Epidermal melanocyte (primary cell): ENCODE data around the gene UST.

Experiments used
- DNase-seq: peaks from one replicate; pipeline ENCODE4 v3.0.0; 2011; ENCODE audit warnings: low spot score; ENCODE audit not compliant: insufficient read length

The UST gene

GRCh38 chr6:149056777-149057463, 310.1 kb downstream of the UST start:
- no peak for DNase-seq

GRCh38 chr6:149057464-149057840, 310.6 kb downstream of the UST start:
- DNase-seq: no peak

GRCh38 chr6:149059557-149059956, 312.7 kb downstream of the UST start:
- no peak for DNase-seq

GRCh38 chr6:149060300-149060984, 313.6 kb downstream of the UST start:
- no peak for DNase-seq

GRCh38 chr6:149060985-149061760, 314.3 kb downstream of the UST start:
- no peak for DNase-seq

- no peak for DNase-seq
Measured at GRCh38 chr6:149061930-149062329, 315.1 kb downstream of the UST start.

GRCh38 chr6:149062653-149063348, 316.0 kb downstream of the UST start:
- no peak for DNase-seq

GRCh38 chr6:149063468-149063867, 316.6 kb downstream of the UST start:
- no peak for DNase-seq

- DNase-seq: no peak
Measured at GRCh38 chr6:149064001-149064659, 317.3 kb downstream of the UST start.

- DNase-seq: no peak
Measured at GRCh38 chr6:149064660-149065015, 317.8 kb downstream of the UST start.

- no peak for DNase-seq
Measured at GRCh38 chr6:149065121-149065520, 318.3 kb downstream of the UST start.

- no peak for DNase-seq
Measured at GRCh38 chr6:149065658-149066556, 319.1 kb downstream of the UST start.

GRCh38 chr6:149071997-149072396, 325.2 kb downstream of the UST start:
- DNase-seq: no peak

- DNase-seq: no peak
Measured at GRCh38 chr6:149074832-149075258, 328.0 kb downstream of the UST start.

GRCh38 chr6:149075616-149076354, 329.0 kb downstream of the UST start:
- no peak for DNase-seq

GRCh38 chr6:149076355-149076734, 329.5 kb downstream of the UST start:
- no peak for DNase-seq

- DNase-seq: no peak
Measured at GRCh38 chr6:149077208-149077607, 330.4 kb downstream of the UST start.

- DNase-seq: no peak
Measured at GRCh38 chr6:149078211-149078782, 331.5 kb downstream of the UST start.

GRCh38 chr6:149079456-149079855, 332.6 kb downstream of the UST start:
- DNase-seq: no peak
